Breast epithelium (tissue), 4 donors: ENCODE measurements around the gene KIF14. TPM values are rescaled to one million over a fixed set of nuclear protein-coding genes. Genes with fewer than 3 reads are reported as not detected.

Source experiments
- DNase-seq, 2 donors: peaks; one replicate each; pipeline ENCODE4 v3.0.0-alpha.2; 2019; ENCODE audit warnings: low spot score in 2 of 2
- H3K27ac ChIP-seq, 2 donors: fragments of 200-600 bp; sonication (generic) in 1 of 2; one replicate each; pipeline ENCODE4 v1.5.1; 2016 to 2019; ENCODE audit warnings: mild to moderate bottlenecking in 1 of 2
- H3K27me3 ChIP-seq, 2 donors: fragments of 200-600 bp; sonication (generic) in 1 of 2; one replicate each; pipeline versions ENCODE4 v1.5.1 to v1.6.0; 2017 to 2019; ENCODE audit warnings: control low read depth in 1 of 2, mild to moderate bottlenecking in 1 of 2
- H3K36me3 ChIP-seq: fragments of 200-600 bp; one replicate; pipeline ENCODE4 v1.5.1; 2019
- H3K4me1 ChIP-seq, 2 donors: fragments of 200-600 bp; sonication (generic); one replicate each; pipeline ENCODE4 v1.5.1; 2016 to 2019; ENCODE audit warnings: control low read depth in 1 of 2
- H3K4me3 ChIP-seq, 3 donors: fragments of 200-600 bp; sonication (generic); 1 replicate in 2 of 3; 2 replicates in 1 of 3; pipeline ENCODE4 v1.5.1; 2016 to 2019; ENCODE audit warnings: mild to moderate bottlenecking in 3 of 3, moderate library complexity in 2 of 3
- H3K9me3 ChIP-seq, 2 donors: fragments of 200-600 bp; sonication (generic) in 1 of 2; one replicate each; pipeline ENCODE4 v1.5.1; 2016 to 2019; ENCODE audit warnings: control low read depth in 1 of 2
- POLR2A ChIP-seq: fragments of 450-650 bp; IDR thresholded peaks from one replicate; pipeline ENCODE4 v1.6.1; 2016; ENCODE audit warnings: antibody characterized with exemption, mild to moderate bottlenecking, moderate library complexity
- POLR2AphosphoS5 ChIP-seq, 3 donors: sonication (generic); formaldehyde crosslinking; IDR thresholded peaks; one replicate each; pipeline ENCODE4 v1.6.1; 2017; ENCODE audit warnings: antibody characterized with exemption in 3 of 3
- intact Hi-C: fragments of 100-400 bp; cut with DNase I; formaldehyde crosslinking; loops from one replicate; pipeline ENCODE4 v1.15.1; 2023; ENCODE audit warnings: low total_unique reads
- total RNA-seq, 3 donors: library from RNA; depleted of rRNA; stranded (reverse); fragments of >200 nt; gene quantifications; one replicate each; pipeline ENCODE4 v1.1.0, GENCODE V29; 2016
- TF ChIP-seq, protein P1 (sequence below), 3 donors: fragments of 450-650 bp; IDR thresholded peaks; one replicate each; pipeline ENCODE4 v1.5.1; 2016 to 2017; ENCODE audit warnings: antibody characterized with exemption in 3 of 3, mild to moderate bottlenecking in 3 of 3, moderate library complexity in 3 of 3

Gene KIF14
- total RNA-seq, 3 donors from 2014 or later, result under 0.01 to 0.64 (median 0.29) TPM

DNA sequence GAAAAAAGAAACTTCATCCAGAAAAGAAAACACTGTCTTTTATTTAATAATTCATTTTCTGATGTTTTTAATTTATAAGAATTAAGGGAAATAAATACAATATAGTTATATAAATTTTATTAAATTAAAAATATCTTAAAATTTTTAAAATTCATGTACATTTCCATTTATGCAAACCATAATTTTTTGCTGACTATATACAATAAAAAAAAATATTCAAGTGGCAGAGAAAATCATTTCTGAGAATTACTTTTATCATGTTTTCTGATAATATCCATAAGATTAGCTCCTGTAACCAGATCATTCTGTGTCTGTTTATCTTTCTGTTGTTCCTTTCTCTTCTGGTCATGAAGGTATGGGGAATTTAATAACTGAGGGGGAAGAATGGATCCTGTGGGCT, 23.5 kb upstream of the KIF14 start:
- Histone ChIP-seq H3K36me3 (peaks cover 6% of the 10 kb centered on the region), H3K27me3 (no peaks in the 10 kb centered on the region), H3K27ac (no peak overlapping the region), H3K4me1 (no peaks in the 10 kb centered on the region), H3K4me3 (no peak overlapping the region), H3K9me3 (no peaks in the 10 kb centered on the region)
- intact Hi-C loops, result no loop called here
- TF ChIP-seq POLR2A (no peak), POLR2AphosphoS5 (IDR thresholded peaks at IDR 0.05) (no peak)
- TF ChIP-seq, protein P1, sequence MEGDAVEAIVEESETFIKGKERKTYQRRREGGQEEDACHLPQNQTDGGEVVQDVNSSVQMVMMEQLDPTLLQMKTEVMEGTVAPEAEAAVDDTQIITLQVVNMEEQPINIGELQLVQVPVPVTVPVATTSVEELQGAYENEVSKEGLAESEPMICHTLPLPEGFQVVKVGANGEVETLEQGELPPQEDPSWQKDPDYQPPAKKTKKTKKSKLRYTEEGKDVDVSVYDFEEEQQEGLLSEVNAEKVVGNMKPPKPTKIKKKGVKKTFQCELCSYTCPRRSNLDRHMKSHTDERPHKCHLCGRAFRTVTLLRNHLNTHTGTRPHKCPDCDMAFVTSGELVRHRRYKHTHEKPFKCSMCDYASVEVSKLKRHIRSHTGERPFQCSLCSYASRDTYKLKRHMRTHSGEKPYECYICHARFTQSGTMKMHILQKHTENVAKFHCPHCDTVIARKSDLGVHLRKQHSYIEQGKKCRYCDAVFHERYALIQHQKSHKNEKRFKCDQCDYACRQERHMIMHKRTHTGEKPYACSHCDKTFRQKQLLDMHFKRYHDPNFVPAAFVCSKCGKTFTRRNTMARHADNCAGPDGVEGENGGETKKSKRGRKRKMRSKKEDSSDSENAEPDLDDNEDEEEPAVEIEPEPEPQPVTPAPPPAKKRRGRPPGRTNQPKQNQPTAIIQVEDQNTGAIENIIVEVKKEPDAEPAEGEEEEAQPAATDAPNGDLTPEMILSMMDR (IDR thresholded peaks at IDR 0.05), result no peak
- DNase-seq, result no peak

DNA sequence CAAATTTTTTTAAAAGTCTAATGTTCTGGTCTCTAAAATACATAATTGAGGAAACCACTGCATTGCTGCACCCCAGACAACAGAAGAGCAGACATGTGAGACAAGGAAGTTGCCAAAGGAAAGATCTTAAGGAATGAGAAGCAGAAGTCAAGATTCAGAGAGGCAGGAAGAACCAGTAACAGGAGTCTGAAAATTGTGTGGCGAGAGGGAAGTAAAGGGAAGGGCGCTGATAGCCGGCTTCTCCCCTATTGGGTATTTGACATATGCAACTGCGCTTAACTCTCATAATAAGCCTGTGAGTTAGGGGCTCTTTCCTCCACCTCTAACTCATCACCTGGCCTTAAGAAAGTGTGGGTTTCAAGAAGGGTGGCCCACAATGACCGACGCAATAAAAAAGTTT, 21.9 kb upstream of the KIF14 start:
- Histone ChIP-seq H3K4me3 (no peak overlapping the region), H3K27me3 (no peaks in the 10 kb centered on the region), H3K4me1 (no peaks in the 10 kb centered on the region), H3K36me3 (peaks cover 6% of the 10 kb centered on the region), H3K9me3 (no peaks in the 10 kb centered on the region), H3K27ac (no peak overlapping the region)
- intact Hi-C loops, result no loop called here
- no peak for TF ChIP-seq POLR2A
- TF ChIP-seq, protein P1 (IDR thresholded peaks at IDR 0.05), result no peak
- no peak for TF ChIP-seq POLR2AphosphoS5 (IDR thresholded peaks at IDR 0.05)
- DNase-seq, result no peak

DNA sequence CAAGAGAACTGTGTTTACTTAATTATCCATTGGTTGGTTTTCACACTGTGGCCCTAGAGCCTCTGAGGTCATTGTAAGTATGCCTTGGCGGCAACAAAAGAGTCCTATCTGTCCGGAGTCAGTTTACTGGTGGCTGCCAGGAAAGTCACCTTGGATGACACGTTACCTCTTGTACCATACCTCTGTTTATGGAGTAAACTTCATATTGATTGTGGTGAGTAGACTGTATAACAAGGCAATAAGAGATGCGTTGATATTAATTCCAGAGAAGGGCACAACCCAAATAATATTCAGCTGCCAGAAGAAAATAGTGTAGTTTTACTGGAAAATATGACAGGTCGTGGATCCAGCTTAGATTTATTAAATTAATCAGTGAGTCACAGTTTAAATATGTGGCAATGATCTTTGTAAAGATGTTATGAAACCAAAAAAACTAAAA, 20.4 kb upstream of the KIF14 start:
- TF ChIP-seq, protein P1 (IDR thresholded peaks at IDR 0.05), result no peak
- TF ChIP-seq POLR2AphosphoS5 (IDR thresholded peaks at IDR 0.05) (no peak), POLR2A (no peak)
- Histone ChIP-seq H3K27me3 (no peaks in the 10 kb centered on the region), H3K36me3 (no peaks in the 10 kb centered on the region), H3K9me3 (no peaks in the 10 kb centered on the region), H3K4me1 (no peaks in the 10 kb centered on the region), H3K4me3 (no peak overlapping the region), H3K27ac (no peak overlapping the region)
- intact Hi-C loops, result no loop called here
- DNase-seq, result no peak

DNA sequence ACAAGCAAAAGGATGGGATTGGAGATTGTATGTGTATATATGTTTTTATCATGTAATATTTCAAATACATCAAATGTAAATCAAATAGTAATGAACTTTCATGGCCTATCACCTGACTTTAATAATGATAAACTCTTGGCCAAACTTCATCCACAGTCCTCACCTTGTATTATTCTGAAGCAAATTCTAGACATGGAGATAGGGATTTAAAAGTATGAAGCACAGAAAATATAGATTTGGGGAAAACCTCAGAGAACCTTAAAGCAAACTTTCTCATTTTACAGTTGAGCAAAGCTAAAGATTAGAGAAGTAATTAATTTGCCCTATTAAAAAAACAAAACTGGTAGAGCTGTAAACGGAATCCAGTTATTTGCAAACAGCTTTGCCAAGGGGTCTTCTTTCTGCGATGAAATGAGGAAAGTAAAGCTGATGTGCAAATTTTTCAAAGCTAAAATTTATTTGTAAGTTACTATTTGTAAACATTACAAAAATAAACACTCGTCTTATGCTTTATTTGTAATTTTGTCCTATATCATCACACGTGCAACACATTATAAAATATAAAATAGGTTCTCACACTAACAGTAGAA, 19.9 kb upstream of the KIF14 start:
- Histone ChIP-seq H3K4me3 (no peak overlapping the region), H3K9me3 (no peaks in the 10 kb centered on the region), H3K27me3 (no peaks in the 10 kb centered on the region), H3K27ac (no peak overlapping the region), H3K4me1 (no peaks in the 10 kb centered on the region), H3K36me3 (no peaks in the 10 kb centered on the region)
- TF ChIP-seq POLR2A (no peak), POLR2AphosphoS5 (IDR thresholded peaks at IDR 0.05) (no peak)
- TF ChIP-seq, protein P1 (IDR thresholded peaks at IDR 0.05), result no peak
- no peak for DNase-seq
- intact Hi-C loops, result no loop called here

DNA sequence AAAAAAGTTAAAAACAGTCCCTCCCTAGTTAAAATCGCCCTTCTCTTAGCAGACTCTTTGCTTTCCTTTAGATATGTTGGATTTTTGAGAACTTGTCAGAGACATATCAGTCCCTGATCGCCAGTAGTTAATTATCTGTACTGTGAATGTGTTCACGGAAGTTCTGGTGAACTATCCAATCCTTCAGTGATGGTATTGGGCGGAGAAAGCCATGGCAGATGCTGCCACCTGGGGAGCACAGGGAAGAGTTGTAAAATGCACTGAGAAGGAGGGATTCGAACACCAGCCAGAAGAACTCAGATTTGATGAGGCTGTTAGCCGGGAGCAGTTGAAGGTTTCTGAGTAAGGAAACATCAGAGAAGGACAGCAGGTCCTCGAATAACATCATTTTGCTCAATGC, 17.5 kb upstream of the KIF14 start:
- H3K27ac ChIP-seq, result no peak overlapping the region
- TF ChIP-seq POLR2AphosphoS5 (IDR thresholded peaks at IDR 0.05), result no peak
- TF ChIP-seq, protein P1 (IDR thresholded peaks at IDR 0.05), result no peak
- TF ChIP-seq POLR2A, result no peak
- H3K27me3 ChIP-seq, result no peaks in the 10 kb centered on the region
- H3K4me1 ChIP-seq, result no peaks in the 10 kb centered on the region
- intact Hi-C loops, result no loop called here
- no peaks in the 10 kb centered on the region for H3K9me3 ChIP-seq
- no peak for DNase-seq
- H3K4me3 ChIP-seq, result no peak overlapping the region
- no peaks in the 10 kb centered on the region for H3K36me3 ChIP-seq
